SIG-M5 treated with dmso at 0.1 percent for 504 hours (cell line): ENCODE measurements around the gene UGCG.
"Not testable (repeated sequence)": the region's sequence is repeated elsewhere in the genome, so short reads cannot be mapped to it uniquely, and the experiment has no call there.

Experiments
- DNase-seq: peaks from one replicate; lab custom pipeline; 2025; ENCODE audit not compliant: unreplicated experiment; lab: John Stamatoyannopoulos, UW

The UGCG gene

DNA sequence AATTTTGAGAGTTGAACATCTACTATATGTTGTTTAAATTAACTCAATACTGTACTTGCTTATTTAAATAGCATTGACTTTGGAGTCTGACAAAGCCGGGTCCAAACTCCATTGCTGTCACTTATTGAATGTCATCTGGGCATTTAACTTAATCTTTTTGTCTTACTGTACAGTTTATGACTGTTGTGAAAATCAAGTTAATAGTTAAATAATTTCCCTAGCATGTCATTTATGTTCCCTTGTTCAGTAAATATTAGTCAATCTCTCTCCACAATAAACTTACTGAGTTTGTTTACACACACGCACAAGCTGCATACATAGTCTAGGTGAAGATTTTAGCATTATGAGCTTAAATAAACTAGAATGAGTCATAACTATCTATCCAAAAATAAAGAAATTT lies 6.3 kb upstream of the UGCG start:
- DNase-seq: no peak

DNA sequence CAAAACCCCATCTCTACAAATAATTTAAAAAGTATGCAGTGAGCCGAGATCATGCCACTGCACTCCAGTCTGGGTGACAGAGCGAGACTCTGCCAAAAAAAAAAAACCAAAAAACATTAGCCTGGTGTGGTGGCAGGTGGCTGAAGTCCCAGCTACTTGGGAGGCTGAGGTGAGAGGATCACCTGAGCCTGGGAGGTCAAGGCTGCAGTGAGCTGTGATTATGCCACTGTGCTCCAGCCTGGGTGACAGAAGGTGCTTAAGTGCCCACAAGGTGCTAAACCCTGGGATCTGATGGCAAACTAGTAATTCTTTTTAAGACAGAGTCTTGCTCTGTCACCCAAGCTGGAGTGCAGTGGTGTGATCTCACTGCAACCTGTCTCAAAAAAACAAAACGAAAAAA lies 5.7 kb upstream of the UGCG start:
- not testable (repeated sequence) for DNase-seq

DNA sequence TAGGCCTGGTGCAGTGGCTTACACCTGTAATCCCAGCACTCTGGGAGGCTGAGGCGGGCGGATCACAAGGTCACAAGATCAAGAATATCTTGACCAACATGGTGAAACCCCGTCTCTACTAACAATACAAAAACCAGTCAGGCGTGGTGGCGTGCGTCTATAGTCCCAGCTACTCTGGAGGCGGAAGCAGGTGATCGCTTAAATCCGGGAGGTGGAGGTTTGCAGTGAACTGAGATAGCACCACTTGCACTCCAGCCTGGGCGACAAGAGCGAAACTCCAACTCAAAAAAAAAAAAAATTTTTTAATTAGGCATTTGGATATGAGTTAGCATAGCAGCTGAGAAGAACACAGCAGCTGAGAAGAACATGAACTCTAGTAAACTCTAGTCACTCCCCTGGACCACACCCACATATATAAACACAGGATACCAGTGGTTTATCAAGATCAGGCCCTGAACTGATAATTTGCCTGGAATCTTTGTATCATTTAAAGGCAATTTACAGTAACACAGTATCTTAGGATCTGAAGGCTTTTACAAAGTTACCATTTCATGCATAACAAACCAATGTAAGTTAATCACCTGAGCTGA lies 4.6 kb upstream of the UGCG start:
- DNase-seq: peak; percentile 34

DNA sequence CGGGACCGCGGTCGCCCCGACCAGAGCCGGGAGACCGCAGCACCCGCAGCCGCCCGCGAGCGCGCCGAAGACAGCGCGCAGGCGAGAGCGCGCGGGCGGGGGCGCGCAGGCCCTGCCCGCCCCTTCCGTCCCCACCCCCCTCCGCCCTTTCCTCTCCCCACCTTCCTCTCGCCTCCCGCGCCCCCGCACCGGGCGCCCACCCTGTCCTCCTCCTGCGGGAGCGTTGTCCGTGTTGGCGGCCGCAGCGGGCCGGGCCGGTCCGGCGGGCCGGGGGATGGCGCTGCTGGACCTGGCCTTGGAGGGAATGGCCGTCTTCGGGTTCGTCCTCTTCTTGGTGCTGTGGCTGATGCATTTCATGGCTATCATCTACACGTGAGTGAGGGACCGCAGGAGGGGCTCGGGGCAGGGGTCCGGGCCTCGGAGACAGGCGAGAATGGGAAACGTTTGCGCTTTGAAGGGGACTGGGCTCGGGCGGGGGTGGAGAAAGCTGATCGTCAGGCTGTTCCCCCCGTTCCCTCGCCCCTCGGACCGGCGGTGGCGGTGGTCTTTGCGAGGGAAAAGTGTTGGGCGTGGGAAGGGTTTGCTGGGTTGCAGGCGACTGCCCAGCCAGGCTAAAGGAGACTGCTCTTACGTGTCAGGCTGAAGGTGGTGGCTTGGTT lies 457 bp downstream of the UGCG start:
- peak; percentile 43 for DNase-seq

DNA sequence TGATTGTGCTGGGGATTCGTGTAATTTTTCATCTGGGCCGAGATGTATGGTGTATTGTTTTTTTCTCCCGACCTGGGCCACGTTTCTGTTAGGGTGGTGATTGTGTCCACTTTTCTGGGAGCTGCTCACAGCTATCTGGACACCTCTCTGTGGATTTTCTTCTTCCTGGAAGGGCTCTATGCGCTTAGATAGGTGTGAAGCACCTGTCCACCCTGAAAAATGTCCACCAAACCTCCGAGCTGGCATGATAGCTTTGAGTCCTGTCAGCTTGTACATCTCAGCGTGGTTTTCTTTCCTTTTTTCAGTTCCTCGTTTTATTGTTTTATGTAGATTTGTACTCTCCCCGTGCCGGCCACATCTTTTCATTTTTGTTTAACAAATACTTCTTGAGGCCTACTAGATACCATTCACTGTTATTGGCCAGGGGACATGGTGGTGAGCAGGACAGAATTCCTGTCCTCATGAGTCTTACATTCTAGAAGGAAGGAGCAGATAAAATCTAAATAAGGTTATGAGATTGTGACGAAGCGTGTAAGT lies 1.1 kb downstream of the UGCG start:
- peak; percentile 56 for DNase-seq

DNA sequence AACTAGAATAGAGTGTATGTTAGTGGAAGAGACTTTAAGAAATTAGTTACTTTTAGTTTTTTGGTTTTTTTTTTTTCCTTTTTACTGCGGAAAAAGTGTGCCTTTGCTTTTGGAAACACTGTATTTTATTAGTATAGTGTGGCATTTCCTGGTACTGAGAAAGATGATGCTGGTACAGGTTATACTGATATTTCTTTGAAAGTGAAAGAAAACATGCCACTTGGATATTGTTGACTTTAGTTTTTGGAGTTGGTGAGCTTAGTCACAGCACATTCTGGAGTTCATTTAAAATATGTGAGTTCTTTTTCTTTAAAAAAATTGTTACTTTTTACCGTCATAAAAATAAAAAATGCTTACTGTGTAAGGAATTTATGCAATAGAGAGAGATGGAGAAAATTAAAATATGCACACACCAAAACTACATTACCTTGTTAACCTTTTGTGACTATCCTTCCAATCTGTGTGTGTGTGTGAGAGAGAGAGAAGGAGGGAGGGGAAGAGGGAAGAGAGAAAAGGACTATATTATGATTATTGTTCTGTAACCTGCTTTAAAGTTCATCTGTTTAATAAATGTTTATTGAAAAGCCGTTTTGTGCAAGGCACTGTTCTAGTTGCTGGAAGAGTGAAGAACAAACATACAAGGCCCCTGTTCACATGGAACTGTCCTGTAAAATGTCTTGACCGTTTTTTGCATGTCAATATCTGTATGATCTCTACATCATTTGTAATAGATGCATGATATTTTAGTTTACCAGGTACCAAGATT lies 1.9 kb downstream of the UGCG start:
- DNase-seq: no peak

DNA sequence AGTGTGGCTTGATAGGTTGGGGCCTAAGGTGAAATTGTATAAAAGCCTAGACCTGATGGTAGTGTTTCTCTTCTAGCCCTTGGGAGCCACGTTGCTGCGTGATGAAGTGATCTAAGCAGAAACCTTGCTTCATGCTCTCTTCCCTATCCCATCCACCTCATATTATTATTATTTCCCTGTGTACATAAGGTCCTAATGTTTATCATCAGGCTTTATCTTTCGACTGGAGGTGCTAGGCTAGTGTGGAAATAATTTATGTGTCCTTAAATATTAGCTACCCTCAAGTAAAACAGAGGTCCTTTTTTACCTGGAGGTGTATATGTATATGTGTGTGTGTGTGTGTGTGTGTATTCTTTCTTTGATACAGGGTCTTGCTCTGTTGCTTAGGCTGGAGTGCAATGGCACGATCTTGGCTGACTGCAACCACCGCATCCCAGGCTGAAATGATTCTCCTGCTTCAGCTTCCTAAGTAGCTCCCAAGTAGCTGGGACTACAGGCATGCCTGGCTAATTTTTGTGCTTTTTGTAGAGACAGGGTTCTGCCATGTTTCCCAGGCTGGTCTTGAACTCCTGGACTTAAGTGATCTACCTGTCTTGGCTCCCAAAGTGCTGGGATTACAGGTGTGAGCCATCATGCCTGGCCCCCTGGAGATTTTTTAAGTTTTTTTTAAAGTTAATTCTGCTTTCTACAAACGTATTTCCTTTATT lies 3.7 kb downstream of the UGCG start:
- DNase-seq: no peak

DNA sequence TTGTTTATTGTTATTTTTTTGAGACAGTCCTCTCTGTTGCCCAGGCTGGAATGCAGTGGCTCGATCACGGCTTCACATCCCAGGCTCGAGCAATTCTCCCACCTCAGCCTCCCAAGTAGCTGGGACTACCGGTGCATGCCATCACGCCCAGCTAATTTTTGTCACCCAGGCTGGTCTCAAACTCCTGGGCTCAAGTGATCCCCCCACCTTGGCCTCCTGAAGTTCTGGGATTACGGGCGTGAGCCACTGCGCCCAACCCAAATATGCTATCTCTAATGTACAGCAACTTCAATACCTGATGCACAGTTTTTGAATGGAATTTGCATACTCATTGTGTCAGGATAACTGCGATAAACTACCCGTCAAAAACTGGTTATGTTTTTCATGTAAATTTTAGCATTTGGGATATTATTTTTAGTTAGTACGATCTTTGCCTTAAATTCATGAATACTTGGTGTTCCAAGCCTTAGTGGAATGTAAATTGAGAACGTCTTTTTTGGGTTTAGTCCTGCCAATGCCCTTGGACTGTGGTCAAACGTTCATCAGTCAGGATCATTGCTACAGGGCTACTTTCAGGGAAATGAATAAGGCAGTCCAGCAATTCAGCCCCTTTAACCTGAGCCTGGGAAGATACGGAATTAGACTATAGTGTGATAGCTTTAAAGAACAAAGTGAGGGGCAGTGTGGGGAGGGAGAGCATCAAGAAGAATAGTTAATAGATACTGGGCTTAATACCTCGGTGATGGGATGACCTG lies 4.4 kb downstream of the UGCG start:
- no peak for DNase-seq

DNA sequence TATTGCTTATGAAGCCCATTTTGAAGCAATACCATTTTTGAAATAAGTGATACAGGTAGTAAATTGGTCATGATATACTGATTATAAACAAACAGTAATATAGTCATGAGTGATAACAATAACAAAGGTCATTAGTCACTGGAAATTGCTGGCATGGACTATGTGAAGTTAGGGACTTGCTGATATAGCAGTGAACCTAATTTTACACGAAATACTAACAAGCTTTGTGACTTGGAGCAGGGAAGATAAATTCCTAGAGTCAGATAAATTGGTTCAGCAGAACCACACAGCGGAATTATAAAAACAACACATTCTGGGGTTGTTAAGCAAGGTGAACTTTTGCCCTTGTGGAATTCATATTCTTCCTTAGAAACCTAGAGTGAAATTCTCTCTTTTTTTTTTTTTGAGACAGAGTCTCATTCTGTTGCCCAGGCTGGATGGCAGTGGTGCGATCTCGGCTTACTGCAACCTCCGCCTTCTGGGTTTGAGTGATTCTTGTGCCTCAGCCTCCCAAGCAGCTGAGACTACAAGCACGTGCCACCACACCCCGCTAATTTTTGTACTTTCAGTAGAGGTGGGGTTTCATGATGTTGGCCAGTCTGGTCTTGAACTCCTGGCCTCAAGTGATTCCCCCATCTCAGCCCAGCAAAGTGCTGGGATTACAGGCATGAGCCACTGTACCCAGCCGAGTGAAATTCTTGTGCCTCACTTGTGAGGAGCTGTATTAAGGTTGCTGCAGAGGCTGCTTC lies 6.0 kb downstream of the UGCG start:
- no peak for DNase-seq

DNA sequence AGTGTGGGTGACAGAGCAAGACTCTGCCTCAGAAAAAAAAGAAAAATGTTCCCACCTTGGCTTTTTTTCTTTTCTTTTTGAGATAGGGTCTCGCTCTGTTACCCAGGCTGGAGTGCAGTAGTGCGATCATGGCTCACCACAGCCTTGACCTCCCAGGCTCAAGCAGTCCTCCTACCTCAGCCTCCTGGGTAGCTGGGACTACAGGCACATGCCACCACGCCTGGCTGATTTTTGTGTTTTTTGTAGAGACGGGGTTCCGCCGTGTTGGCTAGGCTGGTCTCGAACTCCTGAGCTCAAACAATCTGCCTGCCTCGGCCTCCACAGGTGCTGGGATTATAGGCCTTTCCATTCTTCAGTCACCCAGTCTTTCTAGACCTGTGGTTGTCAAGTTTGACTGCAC lies 6.9 kb downstream of the UGCG start:
- not testable (repeated sequence) for DNase-seq

DNA sequence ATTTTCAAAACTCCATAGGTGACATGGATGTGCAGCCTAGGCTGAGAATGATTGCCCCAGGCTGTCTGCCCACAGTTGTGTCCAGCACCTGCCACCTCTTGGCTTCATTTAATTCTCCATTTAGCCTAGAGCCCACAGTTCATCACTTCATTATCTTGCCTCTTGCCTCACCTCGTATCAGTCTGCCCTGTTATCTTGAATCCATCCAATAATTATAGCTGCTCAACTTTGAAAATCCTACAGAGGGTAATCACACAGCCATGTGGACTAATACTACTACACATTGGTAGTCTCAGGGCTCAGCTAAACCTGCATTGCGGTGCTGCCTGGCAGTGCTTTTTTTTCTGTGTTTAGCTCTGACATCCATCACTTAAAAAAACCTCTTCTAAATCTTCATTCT lies 7.4 kb downstream of the UGCG start:
- DNase-seq: no peak

DNA sequence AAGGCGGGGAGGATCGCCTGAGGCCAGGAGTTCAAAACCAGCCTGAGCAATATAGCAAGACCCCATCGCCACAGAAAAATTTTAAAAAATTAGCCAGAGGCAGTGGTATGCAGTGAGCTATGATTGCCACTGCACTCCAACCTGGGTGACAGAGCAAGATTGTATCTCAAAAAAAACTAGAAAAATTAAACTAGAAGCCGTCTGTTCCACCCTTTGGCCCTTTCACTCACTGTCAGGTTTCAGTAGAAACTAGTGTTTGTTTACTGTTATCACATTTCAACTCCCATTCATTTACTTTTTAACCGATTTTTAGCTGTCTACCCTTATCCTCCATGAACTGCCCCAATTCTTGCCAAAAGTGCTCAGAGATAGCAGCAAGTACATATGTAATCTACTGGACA lies 8.3 kb downstream of the UGCG start:
- DNase-seq: no peak

DNA sequence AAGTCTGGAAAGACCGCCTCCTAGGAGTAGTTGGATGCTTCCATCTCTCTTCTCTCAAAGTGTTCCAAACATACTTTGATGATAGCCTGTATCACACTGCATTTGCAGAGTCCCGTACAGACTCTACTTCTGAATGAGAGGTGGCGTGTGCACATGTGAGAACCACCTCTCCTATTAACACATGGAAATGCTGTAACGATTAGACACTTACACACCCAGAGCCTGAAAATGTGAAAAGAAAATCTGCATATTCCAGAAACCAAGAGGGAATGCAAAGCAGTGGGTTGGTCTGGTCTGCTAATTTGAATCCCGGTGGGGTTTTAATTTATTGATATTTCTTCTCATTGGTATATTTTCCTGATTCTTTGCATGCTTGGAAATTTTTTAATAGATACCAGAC lies 10.5 kb downstream of the UGCG start:
- DNase-seq: no peak

DNA sequence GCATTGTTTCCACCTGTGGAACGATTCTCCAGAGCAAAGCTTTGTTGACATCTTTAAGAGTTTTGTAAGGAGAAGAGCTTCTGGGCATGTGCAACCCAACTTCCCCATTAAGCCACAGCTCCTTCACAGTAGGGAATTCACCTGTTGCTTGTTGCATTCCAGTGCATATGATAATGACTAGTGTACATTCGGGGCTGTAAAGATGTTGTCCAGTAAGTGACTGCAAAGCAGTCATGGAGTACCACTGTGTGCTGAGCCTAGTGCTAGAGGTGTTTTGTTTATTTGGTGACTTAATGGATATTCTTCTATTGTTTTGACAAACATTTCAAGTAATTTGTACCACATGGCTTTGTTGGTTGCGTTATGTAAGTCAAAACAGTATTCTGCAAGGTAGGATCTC lies 12.8 kb downstream of the UGCG start:
- DNase-seq: peak; percentile 25

DNA sequence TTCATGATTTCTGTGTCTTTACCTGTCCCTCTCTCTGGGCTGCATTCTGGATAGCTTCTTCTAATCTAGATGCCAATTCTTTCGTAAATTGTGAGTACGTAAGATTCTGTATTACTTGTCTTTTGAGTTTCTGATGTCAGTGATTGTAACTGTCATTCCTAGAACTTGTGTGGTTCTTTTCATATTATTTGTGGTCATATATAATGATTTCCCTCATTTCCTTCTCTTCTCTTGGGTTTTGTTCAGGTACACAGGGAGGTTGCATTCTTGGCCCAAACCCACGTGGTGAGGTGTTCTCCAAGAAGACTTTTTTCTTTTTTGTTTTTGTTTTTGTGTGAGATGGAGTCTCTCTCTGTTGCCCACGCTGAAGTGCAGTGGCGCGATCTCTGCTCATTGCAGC lies 13.8 kb downstream of the UGCG start:
- DNase-seq: no peak

DNA sequence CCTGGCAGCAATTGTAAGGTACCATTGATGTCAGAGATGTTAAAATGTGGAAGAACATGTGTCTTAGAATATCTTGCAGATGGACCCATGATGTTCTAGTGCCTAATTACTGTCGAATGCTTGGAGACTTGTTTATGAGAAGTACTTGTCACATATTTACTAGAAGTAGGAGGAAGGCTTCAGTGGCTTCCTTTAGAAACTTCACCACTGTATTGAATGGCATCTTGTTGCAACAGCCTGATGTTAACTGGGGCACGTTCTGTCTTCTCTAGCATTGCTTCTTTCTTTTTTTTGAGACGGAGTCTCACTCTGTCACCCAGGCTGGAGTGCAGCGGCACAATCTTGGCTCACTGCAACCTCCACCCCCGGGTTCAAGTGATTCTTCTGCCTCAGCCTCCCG lies 16.5 kb downstream of the UGCG start:
- DNase-seq: no peak

DNA sequence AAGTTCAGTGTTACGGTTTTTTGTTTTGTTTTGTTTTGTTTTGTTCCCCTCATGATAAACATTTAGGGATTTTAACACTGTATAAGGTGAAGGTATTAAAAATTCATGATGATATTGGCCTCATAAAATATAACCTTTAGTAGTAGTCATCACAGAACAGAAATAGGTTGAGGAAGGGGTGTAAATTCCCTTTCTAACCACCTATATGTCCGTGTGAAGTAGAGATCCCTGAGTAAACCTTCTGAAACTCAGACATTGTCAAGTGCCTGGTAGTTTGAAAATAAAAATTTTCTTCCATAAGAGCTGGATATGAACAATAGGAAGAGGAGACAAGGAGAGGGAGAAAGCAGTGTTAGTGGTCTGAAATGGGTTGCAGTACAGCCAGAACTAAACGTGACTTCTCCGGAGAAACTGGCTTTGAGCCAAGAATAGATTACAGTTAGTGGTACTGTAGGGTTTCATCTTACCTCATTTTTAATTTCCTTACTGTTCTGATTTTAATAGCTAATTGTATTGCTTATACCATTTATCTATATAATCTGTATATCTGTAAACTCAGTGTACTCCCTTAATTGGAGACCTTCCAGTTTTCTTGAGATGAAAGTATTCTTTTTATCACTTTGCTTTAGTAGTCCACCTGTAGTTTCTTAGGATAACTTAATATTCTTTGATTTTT lies 18.3 kb downstream of the UGCG start:
- DNase-seq: no peak

DNA sequence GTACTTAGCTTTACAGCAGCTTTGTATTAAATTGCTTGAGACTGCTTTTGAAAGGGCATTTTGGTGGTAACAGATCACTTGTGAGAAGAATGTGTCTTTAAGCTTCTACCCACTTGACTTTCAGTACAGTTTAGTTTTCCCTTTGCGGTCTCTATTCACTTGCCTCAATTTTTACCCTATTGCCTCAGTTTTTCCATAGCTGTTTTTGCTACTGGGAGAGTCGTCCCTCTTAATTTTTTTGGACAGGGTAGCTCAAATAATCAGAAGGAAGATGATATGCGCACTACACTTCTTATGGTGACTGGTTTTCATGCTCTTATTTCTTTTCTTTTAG lies 18.8 kb downstream of the UGCG start:
- DNase-seq: no peak

DNA sequence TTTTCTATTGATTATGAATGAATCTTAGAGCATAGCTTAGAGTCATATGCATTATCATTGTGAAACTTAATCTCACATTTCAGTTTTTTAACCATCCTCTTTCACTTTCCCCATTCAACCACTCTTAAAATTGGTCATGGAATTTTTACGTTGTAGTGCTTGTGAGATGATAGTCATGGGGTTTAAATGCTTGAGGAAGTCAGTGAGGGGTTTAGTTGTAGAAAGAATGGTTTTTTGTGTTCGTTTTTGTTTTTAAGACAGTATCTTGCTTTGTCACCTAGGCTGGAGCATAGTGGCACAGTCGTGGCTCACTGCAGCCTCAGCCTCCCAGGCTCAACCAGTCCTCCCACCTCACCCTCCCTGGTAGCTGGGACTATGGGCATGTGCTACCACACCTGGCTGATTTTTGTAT lies 19.6 kb downstream of the UGCG start:
- no peak for DNase-seq

DNA sequence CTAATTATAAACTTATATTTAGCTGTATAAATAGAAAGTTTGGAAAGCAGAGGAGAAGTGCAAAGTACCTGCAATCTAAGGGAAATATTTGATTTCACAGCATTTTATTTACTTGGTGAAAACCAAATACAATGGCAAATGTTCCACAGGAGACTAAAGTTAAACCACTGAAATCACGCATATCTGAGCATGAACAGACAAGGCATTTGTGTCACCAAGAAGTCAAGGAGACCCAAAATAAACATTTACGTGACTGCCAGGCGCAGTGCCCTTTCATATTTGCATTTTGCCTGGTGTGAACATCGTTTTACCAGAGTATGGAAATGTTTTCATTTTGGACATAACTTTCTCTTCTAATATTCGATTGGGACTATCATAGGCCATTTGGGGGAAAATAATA lies 20.6 kb downstream of the UGCG start:
- DNase-seq: no peak
